H1 (cell line): ENCODE data around the gene RERG. TPM values are rescaled to one million over a fixed set of nuclear protein-coding genes. Genes with fewer than 3 reads are reported as not detected.

Source experiments
- CTCF ChIA-PET: fragments of 300-600 bp; sonication (Branson Sonifier 250); formaldehyde crosslinking; loops from one replicate; lab custom pipeline; 2021; ENCODE audit not compliant: partially characterized antibody; lab: Charles Lee
- POLR2A ChIA-PET: fragments of 300-600 bp; sonication (Branson Sonifier 250); formaldehyde crosslinking; loops from one replicate; lab custom pipeline; 2021; ENCODE audit warnings: inconsistent platforms; ENCODE audit not compliant: partially characterized antibody; lab: Charles Lee
- DNase-seq, 2 experiments: peaks; one replicate each; pipeline versions ENCODE4 v3.0.0 to v3.0.0-alpha.2; 2010 to 2022; ENCODE audit warnings: low spot score in 2 of 2, low read depth in 1 of 2, mixed read lengths in 1 of 2
- FAIRE-seq: peaks from 2 replicates; lab custom pipeline; 2011; peaks lifted over from hg19 to GRCh38; lab: Jason Lieb, UNC
- H2AFZ ChIP-seq: 2 replicates; pipeline ENCODE4 v1.8.1; 2012; ENCODE audit warnings: low read length, inconsistent platforms
- H2AK5ac ChIP-seq: 2 replicates; pipeline ENCODE4 v1.6.1; 2013; ENCODE audit warnings: low read depth, low read length
- H2BK120ac ChIP-seq: replicated peaks from 2 replicates; pipeline ENCODE3; 2013; ENCODE audit warnings: low read depth, low read length, inconsistent platforms
- H2BK12ac ChIP-seq: 2 replicates; pipeline ENCODE4 v1.6.1; 2013; ENCODE audit warnings: low read depth, low read length
- H2BK15ac ChIP-seq: 2 replicates; pipeline ENCODE4 v1.6.1; 2013; ENCODE audit warnings: low read length
- H2BK20ac ChIP-seq: 2 replicates; pipeline ENCODE4 v1.6.1; 2013; ENCODE audit warnings: low read length
- H2BK5ac ChIP-seq: 2 replicates; pipeline ENCODE4 v1.6.1; 2013; ENCODE audit warnings: low read depth, low read length
- H3K14ac ChIP-seq: 2 replicates; pipeline ENCODE4 v1.6.1; 2013; ENCODE audit warnings: inconsistent platforms; ENCODE audit not compliant: insufficient read length
- H3K18ac ChIP-seq: 2 replicates; pipeline ENCODE4 v1.6.1; 2013; ENCODE audit warnings: low read length; ENCODE audit errors: extremely low read depth
- H3K23ac ChIP-seq: 2 replicates; pipeline ENCODE4 v1.6.1; 2013; ENCODE audit warnings: inconsistent platforms; ENCODE audit not compliant: insufficient read length
- H3K23me2 ChIP-seq: 2 replicates; pipeline ENCODE4 v1.6.1; 2013; ENCODE audit warnings: low read depth, low read length
- H3K27ac ChIP-seq: 2 replicates; pipeline ENCODE4 v1.6.1; 2011; ENCODE audit warnings: low read depth, low read length, inconsistent platforms
- H3K27me3 ChIP-seq, 4 experiments: replicated peaks in 1 of 4; 1 replicate in 1 of 4; 2 replicates in 3 of 4; pipeline versions ENCODE4 v1.6.1 to v1.8.1; 2011 to 2013; ENCODE audit warnings: low read length in 3 of 4, mild to moderate bottlenecking in 3 of 4, inconsistent platforms in 2 of 4, mixed read lengths in 2 of 4, moderate library complexity in 1 of 4; ENCODE audit not compliant: control insufficient read depth in 3 of 4, insufficient read depth in 3 of 4; ENCODE audit errors: extremely low read depth in 1 of 4
- H3K36me3 ChIP-seq, 4 experiments: 2 replicates each; pipeline versions ENCODE4 v1.6.1 to v1.8.1; 2011 to 2013; ENCODE audit warnings: mild to moderate bottlenecking in 4 of 4, low read length in 3 of 4, moderate library complexity in 2 of 4, control low read depth in 1 of 4, inconsistent platforms in 1 of 4; ENCODE audit not compliant: insufficient read depth in 4 of 4, control insufficient read depth in 2 of 4
- H3K4ac ChIP-seq: replicated peaks from 2 replicates; pipeline ENCODE3; 2013; ENCODE audit warnings: low read length, low read depth, mixed read lengths, inconsistent platforms; ENCODE audit not compliant: insufficient read length
- H3K4me1 ChIP-seq, 4 experiments: replicated peaks in 1 of 4; 1 replicate in 1 of 4; 2 replicates in 3 of 4; pipeline versions ENCODE4 v1.6.1 to v1.8.1; 2011 to 2013; ENCODE audit warnings: low read length in 3 of 4, inconsistent platforms in 2 of 4, mixed read lengths in 1 of 4; ENCODE audit not compliant: insufficient read depth in 4 of 4, control insufficient read depth in 3 of 4
- H3K4me2 ChIP-seq, 2 experiments: 2 replicates each; pipeline versions ENCODE4 v1.6.1 to v1.8.1; 2011 to 2013; ENCODE audit warnings: low read depth in 2 of 2, low read length in 2 of 2, control low read depth in 1 of 2, inconsistent platforms in 1 of 2, mild to moderate bottlenecking in 1 of 2; ENCODE audit not compliant: insufficient read depth in 1 of 2
- H3K4me3 ChIP-seq, 4 experiments: fragments of 200-600, 300-600 bp in 1 of 4; sonication (generic), shearing (Covaris generic), sonication (Bioruptor Twin) in 1 of 4; 2 replicates each; pipeline versions ENCODE4 v1.5.1 to v1.8.1; 2011 to 2016; ENCODE audit warnings: low read length in 4 of 4, low read depth in 3 of 4, control low read depth in 2 of 4, inconsistent platforms in 2 of 4, mild to moderate bottlenecking in 2 of 4, mixed read lengths in 1 of 4, moderate library complexity in 1 of 4; ENCODE audit not compliant: insufficient read depth in 2 of 4; ENCODE audit errors: extremely low read depth in 1 of 4
- H3K56ac ChIP-seq: replicated peaks from 2 replicates; pipeline ENCODE3; 2013; ENCODE audit warnings: low read depth, mild to moderate bottlenecking, mixed read lengths, low read length, inconsistent platforms; ENCODE audit not compliant: insufficient read length
- H3K79me1 ChIP-seq: 2 replicates; pipeline ENCODE4 v1.6.1; 2013; ENCODE audit warnings: low read depth, low read length, control low read depth
- H3K79me2 ChIP-seq, 2 experiments: 2 replicates each; pipeline versions ENCODE4 v1.6.1 to v1.8.1; 2012 to 2013; ENCODE audit warnings: low read length in 2 of 2, mild to moderate bottlenecking in 2 of 2, inconsistent platforms in 1 of 2; ENCODE audit not compliant: insufficient read depth in 2 of 2, control insufficient read depth in 1 of 2
- H3K9ac ChIP-seq, 4 experiments: replicated peaks in 1 of 4; 1 replicate in 1 of 4; 2 replicates in 3 of 4; pipeline versions ENCODE4 v1.6.1 to v1.8.1; 2011 to 2013; ENCODE audit warnings: low read depth in 3 of 4, low read length in 3 of 4, control low read depth in 2 of 4, mild to moderate bottlenecking in 2 of 4, moderate library complexity in 2 of 4, inconsistent platforms in 1 of 4; ENCODE audit errors: extremely low read depth in 1 of 4
- H3K9me3 ChIP-seq, 2 experiments: 2 replicates each; pipeline versions ENCODE4 v1.6.1 to v1.8.1; 2012 to 2013; ENCODE audit warnings: mild to moderate bottlenecking in 2 of 2, moderate library complexity in 2 of 2, control low read depth in 1 of 2, inconsistent platforms in 1 of 2, low read depth in 1 of 2, low read length in 1 of 2, mixed read lengths in 1 of 2; ENCODE audit not compliant: insufficient read depth in 2 of 2
- H4K20me1 ChIP-seq, 2 experiments: replicated peaks in 1 of 2; 2 replicates each; pipeline versions ENCODE3 to v1.8.1; 2011 to 2013; ENCODE audit warnings: inconsistent platforms in 2 of 2, low read length in 2 of 2, mild to moderate bottlenecking in 1 of 2; ENCODE audit not compliant: insufficient read depth in 2 of 2, control insufficient read depth in 1 of 2
- H4K5ac ChIP-seq: 2 replicates; pipeline ENCODE4 v1.6.1; 2013; ENCODE audit warnings: low read length, low read depth, mixed read lengths, inconsistent platforms; ENCODE audit not compliant: insufficient read length
- H4K8ac ChIP-seq: 2 replicates; pipeline ENCODE4 v1.8.0; 2013; ENCODE audit warnings: mild to moderate bottlenecking, moderate library complexity, low read length, inconsistent platforms; ENCODE audit not compliant: insufficient read depth; ENCODE audit errors: extremely low read depth
- H4K91ac ChIP-seq: replicated peaks from 2 replicates; pipeline ENCODE3; 2013; ENCODE audit warnings: low read length, mixed read lengths, inconsistent platforms; ENCODE audit not compliant: insufficient read length
- RNF2 ChIP-seq: fragments of 200-900, 300-1000 bp; sonication (generic); IDR thresholded peaks from 2 replicates; pipeline ENCODE4 v1.7.1; 2016; ENCODE audit warnings: borderline replicate concordance, low read depth, mild to moderate bottlenecking, antibody characterized with exemption, low read length; ENCODE audit not compliant: poor library complexity, severe bottlenecking; ENCODE audit errors: missing control alignments
- RXRA ChIP-seq: IDR thresholded peaks from 2 replicates; pipeline ENCODE4 v1.6.1; 2011; ENCODE audit warnings: low read depth, mild to moderate bottlenecking, low read length, moderate library complexity; ENCODE audit not compliant: insufficient read depth
- SAP30 ChIP-seq: fragments of 300-600 bp; sonication (generic); IDR thresholded peaks from 2 replicates; pipeline ENCODE4 v1.7.1; 2012; ENCODE audit warnings: low read length, moderate library complexity, mild to moderate bottlenecking, inconsistent platforms; ENCODE audit not compliant: insufficient read depth, insufficient replicate concordance
- SIN3A ChIP-seq, 2 experiments: IDR thresholded peaks in 1 of 2; conservative IDR thresholded peaks in 1 of 2; 2 replicates each; pipeline ENCODE4 v1.6.1; 2011 to 2012; ENCODE audit warnings: low read length in 2 of 2, improper control_type of control experiment in 1 of 2, low read depth in 1 of 2, mild to moderate bottlenecking in 1 of 2
- SIRT6 ChIP-seq: IDR thresholded peaks from one replicate; pipeline ENCODE4 v1.7.1; 2012; ENCODE audit warnings: low read length, inconsistent platforms
- SIX5 ChIP-seq: IDR thresholded peaks from 2 replicates; pipeline ENCODE4 v1.6.1; 2011; ENCODE audit warnings: mild to moderate bottlenecking, low read depth, low read length
- WGBS, 2 experiments: shearing (Covaris generic) in 1 of 2; methylation state at CpG; one replicate each; pipeline versions ENCODE4 v1.1.6 to v1.1.7; 2013 to 2015; ENCODE audit warnings: low lambda C conversion rate in 2 of 2, mixed read lengths in 2 of 2, inconsistent platforms in 1 of 2, low coverage in 1 of 2, missing lambda C conversion rate in 1 of 2; ENCODE audit not compliant: insufficient replicate concordance in 2 of 2, insufficient coverage in 1 of 2, insufficient read length in 1 of 2; ENCODE audit errors: extremely low coverage in 1 of 2, missing lambda C conversion rate in 1 of 2; 5-methylcytosine and 5-hydroxymethylcytosine counted together
- polyA plus RNA-seq, 7 experiments: library from polyadenylated mRNA; depleted of rRNA in 3 of 7; stranded (reverse) in 5 of 7; unstranded in 2 of 7; fragments of >200 nt in 5 of 7; fragments of 200-250 nt in 2 of 7; gene quantifications; 1 replicate in 5 of 7; 2 replicates in 1 of 7; 4 replicates in 1 of 7; pipeline versions ENCODE4 v1.2.1 to v1.2.3, GENCODE V29; 2011 to 2013; ENCODE audit warnings: missing spikeins in 2 of 7, mixed read lengths in 2 of 7
- total RNA-seq: library from RNA; stranded (reverse); fragmentation: NEBNext Ultra II Directional; extraction: Animal tissue kit (Norgen Biotek cat#: 25700); gene quantifications from 2 replicates; pipeline ENCODE4 v1.2.1, GENCODE V29; 2021
- TF ChIP-seq, protein P1 (sequence below): IDR thresholded peaks from 2 replicates; pipeline ENCODE4 v1.6.1; 2012; ENCODE audit warnings: low read length, inconsistent platforms
- TF ChIP-seq, protein P2 (sequence below): IDR thresholded peaks from 2 replicates; pipeline ENCODE4 v1.6.1; 2011; ENCODE audit warnings: low read length, improper control_type of control experiment

RERG gene
- total and polyA plus RNA-seq, 2 of the 8 experiments (the other 6 are each of a cell fraction or from before 2014, with no cell fraction given), result 0.12 to 0.86 TPM

DNA sequence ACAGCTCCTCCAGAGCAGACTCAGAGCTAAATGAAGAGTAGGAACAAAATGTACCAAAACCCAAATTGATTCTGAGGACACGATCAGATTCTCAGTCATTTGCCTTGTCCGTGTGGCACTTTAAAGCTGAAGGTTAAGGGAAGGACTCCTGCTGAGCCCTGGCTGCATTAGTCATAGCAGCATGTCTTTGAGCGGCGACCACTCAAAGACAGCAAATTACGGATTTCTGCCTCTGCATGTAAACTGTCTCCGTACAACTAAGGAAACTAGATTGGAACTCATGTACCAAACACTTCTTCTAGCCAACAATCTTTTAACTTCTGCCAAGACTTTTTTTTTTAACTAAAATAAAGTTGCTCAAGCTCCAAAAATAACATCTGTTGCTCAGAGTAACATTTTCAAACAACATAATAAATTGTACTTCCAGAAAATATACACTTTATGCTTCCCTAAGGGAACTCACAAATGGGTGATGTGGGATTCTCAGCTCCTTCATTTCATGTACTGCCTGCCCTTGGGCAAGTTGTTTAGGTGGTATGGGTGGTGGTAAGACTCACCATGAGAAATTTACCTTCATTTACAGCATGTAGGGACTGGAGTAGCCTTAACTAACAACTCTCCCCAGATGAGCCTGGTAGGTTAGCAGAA, 56.1 kb downstream of the RERG start:
- no peak overlapping the region for H3K56ac ChIP-seq
- no peak overlapping the region for H2BK20ac ChIP-seq
- H4K8ac ChIP-seq, result no peak overlapping the region
- H2BK5ac ChIP-seq, result no peak overlapping the region
- no peaks in the 10 kb centered on the region for H3K36me3 ChIP-seq
- H3K27ac ChIP-seq, result no peak overlapping the region
- POLR2A ChIA-PET, result interaction anchor here (0.7 kb wide), 1 partner anchor 625 kb away, joined by 3 read pairs; no protein-coding TSS in a partner anchor
- no peak overlapping the region for H2BK12ac ChIP-seq
- H4K5ac ChIP-seq, result no peak overlapping the region
- no peaks in the 10 kb centered on the region for H4K20me1 ChIP-seq
- no peak overlapping the region for H2AK5ac ChIP-seq
- H4K91ac ChIP-seq, result no peak overlapping the region
- H3K79me1 ChIP-seq, result no peaks in the 10 kb centered on the region
- no peak overlapping the region for H3K9ac ChIP-seq
- H2AFZ ChIP-seq, result no peak overlapping the region
- H3K23me2 ChIP-seq, result peaks cover 1% of the 10 kb centered on the region; the same call in 1 of the 2 replicates
- no peak for FAIRE-seq
- no peak overlapping the region for H3K4me3 ChIP-seq
- DNase-seq, result no peak
- 0 out of 2 replicates have a peak overlapping the region, but pooled peaks have one; percentile 49 for H2BK15ac ChIP-seq
- no peak overlapping the region for H3K4ac ChIP-seq
- no peaks in the 10 kb centered on the region for H3K79me2 ChIP-seq
- no peaks in the 10 kb centered on the region for H3K9me3 ChIP-seq
- 77% methylated on average over 6 of the region's 6 CpGs; no CpG with 5 or more reads in 1 of the 2 experiments for WGBS, 2 experiments
- CTCF ChIA-PET, result interaction anchor here (0.6 to 2.2 kb wide), 10 partner anchors 10 to 441 kb away, joined by 3 to 10 read pairs (median 3); no protein-coding TSS in a partner anchor
- no peak overlapping the region for H3K23ac ChIP-seq
- no peak overlapping the region for H3K14ac ChIP-seq
- no peak overlapping the region for H3K4me2 ChIP-seq
- H3K4me1 ChIP-seq, result no peaks in the 10 kb centered on the region
- no peak overlapping the region for H2BK120ac ChIP-seq
- no peaks in the 10 kb centered on the region for H3K27me3 ChIP-seq
- H3K18ac ChIP-seq, result no peak overlapping the region
- TF ChIP-seq RNF2 (no peak), RXRA (no peak), SIX5 (no peak), SIN3A (conservative IDR thresholded peaks at IDR 0.05 in 1 of 2, IDR thresholded peaks at IDR 0.05 in 1 of 2; ENCODE audit: low read depth in 1 of 2, low read length in 2 of 2) (no peak), SIRT6 (no peak), SAP30 (no peak)
- TF ChIP-seq, protein P1, sequence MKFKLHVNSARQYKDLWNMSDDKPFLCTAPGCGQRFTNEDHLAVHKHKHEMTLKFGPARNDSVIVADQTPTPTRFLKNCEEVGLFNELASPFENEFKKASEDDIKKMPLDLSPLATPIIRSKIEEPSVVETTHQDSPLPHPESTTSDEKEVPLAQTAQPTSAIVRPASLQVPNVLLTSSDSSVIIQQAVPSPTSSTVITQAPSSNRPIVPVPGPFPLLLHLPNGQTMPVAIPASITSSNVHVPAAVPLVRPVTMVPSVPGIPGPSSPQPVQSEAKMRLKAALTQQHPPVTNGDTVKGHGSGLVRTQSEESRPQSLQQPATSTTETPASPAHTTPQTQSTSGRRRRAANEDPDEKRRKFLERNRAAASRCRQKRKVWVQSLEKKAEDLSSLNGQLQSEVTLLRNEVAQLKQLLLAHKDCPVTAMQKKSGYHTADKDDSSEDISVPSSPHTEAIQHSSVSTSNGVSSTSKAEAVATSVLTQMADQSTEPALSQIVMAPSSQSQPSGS, result no peak
- TF ChIP-seq, protein P2, sequence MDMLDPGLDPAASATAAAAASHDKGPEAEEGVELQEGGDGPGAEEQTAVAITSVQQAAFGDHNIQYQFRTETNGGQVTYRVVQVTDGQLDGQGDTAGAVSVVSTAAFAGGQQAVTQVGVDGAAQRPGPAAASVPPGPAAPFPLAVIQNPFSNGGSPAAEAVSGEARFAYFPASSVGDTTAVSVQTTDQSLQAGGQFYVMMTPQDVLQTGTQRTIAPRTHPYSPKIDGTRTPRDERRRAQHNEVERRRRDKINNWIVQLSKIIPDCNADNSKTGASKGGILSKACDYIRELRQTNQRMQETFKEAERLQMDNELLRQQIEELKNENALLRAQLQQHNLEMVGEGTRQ, result no peak
